ENCODE results near the gene CRABP2. TPM values are rescaled to one million over a fixed set of nuclear protein-coding genes. Genes with fewer than 3 reads are reported as not detected.

The CRABP2 gene
- total and polyA plus RNA-seq, 2 of the 13 experiments (the other 11 are each of a cell fraction or from before 2014, with no cell fraction given) = 0.40 to 0.60 TPM

DNA sequence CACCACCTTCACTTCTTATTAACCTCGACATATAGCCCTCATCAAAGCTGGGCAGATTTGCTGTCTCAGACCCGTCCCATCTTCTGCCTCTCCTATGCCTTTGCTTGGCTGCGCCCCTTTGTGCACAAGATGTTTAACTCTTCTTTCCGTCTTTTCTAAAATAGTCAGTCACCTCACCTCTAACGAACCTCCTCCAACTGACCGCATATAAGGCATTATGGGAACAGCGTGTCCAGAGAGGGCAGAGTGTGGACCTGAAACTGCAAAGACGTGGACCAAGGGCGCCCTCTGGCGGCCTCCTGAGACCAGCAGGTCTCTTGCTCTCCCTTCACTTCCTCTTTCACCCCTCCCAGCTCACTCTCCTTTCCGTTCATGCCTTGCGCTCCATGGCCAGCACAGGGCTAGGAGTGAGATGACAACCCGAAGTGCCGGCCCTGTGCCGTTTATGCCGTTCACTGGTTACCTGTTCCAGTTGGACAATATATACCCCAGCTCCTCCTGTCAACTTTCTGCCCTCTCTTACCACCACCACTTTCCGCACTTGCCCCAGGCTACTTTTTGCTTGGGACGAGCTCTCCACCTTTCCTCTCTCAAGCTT lies 20.4 kb upstream of the CRABP2 start (continued):
- TF ChIP-seq, protein P1, sequence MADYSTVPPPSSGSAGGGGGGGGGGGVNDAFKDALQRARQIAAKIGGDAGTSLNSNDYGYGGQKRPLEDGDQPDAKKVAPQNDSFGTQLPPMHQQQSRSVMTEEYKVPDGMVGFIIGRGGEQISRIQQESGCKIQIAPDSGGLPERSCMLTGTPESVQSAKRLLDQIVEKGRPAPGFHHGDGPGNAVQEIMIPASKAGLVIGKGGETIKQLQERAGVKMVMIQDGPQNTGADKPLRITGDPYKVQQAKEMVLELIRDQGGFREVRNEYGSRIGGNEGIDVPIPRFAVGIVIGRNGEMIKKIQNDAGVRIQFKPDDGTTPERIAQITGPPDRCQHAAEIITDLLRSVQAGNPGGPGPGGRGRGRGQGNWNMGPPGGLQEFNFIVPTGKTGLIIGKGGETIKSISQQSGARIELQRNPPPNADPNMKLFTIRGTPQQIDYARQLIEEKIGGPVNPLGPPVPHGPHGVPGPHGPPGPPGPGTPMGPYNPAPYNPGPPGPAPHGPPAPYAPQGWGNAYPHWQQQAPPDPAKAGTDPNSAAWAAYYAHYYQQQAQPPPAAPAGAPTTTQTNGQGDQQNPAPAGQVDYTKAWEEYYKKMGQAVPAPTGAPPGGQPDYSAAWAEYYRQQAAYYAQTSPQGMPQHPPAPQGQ (CRISPR knock-in tag; IDR thresholded peaks at IDR 0.05; ENCODE audit: borderline replicate concordance) = no peak
- TF ChIP-seq CCAR2 (optimal IDR thresholded peaks at IDR 0.05; ENCODE audit: low read depth, low read length) = no peak
- TF ChIP-seq, protein P2, sequence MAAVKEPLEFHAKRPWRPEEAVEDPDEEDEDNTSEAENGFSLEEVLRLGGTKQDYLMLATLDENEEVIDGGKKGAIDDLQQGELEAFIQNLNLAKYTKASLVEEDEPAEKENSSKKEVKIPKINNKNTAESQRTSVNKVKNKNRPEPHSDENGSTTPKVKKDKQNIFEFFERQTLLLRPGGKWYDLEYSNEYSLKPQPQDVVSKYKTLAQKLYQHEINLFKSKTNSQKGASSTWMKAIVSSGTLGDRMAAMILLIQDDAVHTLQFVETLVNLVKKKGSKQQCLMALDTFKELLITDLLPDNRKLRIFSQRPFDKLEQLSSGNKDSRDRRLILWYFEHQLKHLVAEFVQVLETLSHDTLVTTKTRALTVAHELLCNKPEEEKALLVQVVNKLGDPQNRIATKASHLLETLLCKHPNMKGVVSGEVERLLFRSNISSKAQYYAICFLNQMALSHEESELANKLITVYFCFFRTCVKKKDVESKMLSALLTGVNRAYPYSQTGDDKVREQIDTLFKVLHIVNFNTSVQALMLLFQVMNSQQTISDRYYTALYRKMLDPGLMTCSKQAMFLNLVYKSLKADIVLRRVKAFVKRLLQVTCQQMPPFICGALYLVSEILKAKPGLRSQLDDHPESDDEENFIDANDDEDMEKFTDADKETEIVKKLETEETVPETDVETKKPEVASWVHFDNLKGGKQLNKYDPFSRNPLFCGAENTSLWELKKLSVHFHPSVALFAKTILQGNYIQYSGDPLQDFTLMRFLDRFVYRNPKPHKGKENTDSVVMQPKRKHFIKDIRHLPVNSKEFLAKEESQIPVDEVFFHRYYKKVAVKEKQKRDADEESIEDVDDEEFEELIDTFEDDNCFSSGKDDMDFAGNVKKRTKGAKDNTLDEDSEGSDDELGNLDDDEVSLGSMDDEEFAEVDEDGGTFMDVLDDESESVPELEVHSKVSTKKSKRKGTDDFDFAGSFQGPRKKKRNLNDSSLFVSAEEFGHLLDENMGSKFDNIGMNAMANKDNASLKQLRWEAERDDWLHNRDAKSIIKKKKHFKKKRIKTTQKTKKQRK (IDR thresholded peaks at IDR 0.05; ENCODE audit: low read length) = no peak
- no peak for TF ChIP-seq ZNF691 (CRISPR knock-in tag; IDR thresholded peaks at IDR 0.05; ENCODE audit: borderline replicate concordance, low read depth)
- TF ChIP-seq SRSF4 (IDR thresholded peaks at IDR 0.05; ENCODE audit: low read depth, low read length, poor library complexity, severe bottlenecking) = no peak
- no peak for TF ChIP-seq ZIK1 (CRISPR knock-in tag; IDR thresholded peaks at IDR 0.05; ENCODE audit: borderline replicate concordance, low read depth)
- no peak for TF ChIP-seq CBFB (CRISPR knock-in tag; IDR thresholded peaks at IDR 0.05)
- no peak for TF ChIP-seq ZKSCAN8 (CRISPR knock-in tag; IDR thresholded peaks at IDR 0.05; ENCODE audit: borderline replicate concordance)
- no peak for TF ChIP-seq POLR2G (IDR thresholded peaks at IDR 0.05; ENCODE audit: low read depth, low read length)
- TF ChIP-seq, protein P3, sequence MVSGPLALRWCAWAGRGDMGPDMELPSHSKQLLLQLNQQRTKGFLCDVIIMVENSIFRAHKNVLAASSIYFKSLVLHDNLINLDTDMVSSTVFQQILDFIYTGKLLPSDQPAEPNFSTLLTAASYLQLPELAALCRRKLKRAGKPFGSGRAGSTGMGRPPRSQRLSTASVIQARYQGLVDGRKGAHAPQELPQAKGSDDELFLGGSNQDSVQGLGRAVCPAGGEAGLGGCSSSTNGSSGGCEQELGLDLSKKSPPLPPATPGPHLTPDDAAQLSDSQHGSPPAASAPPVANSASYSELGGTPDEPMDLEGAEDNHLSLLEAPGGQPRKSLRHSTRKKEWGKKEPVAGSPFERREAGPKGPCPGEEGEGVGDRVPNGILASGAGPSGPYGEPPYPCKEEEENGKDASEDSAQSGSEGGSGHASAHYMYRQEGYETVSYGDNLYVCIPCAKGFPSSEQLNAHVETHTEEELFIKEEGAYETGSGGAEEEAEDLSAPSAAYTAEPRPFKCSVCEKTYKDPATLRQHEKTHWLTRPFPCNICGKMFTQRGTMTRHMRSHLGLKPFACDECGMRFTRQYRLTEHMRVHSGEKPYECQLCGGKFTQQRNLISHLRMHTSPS (CRISPR knock-in tag; IDR thresholded peaks at IDR 0.05; ENCODE audit: low read depth) = 0 out of 2 replicates have a peak, but pooled peaks have one; percentile 18
- TF ChIP-seq MEF2D (CRISPR knock-in tag; IDR thresholded peaks at IDR 0.05) = no peak
- TF ChIP-seq CC2D1A (CRISPR knock-in tag; IDR thresholded peaks at IDR 0.05) = no peak
- no peak for TF ChIP-seq SAFB2 (CRISPR knock-in tag; IDR thresholded peaks at IDR 0.05; ENCODE audit: borderline replicate concordance, low read depth)
- TF ChIP-seq, protein P4, sequence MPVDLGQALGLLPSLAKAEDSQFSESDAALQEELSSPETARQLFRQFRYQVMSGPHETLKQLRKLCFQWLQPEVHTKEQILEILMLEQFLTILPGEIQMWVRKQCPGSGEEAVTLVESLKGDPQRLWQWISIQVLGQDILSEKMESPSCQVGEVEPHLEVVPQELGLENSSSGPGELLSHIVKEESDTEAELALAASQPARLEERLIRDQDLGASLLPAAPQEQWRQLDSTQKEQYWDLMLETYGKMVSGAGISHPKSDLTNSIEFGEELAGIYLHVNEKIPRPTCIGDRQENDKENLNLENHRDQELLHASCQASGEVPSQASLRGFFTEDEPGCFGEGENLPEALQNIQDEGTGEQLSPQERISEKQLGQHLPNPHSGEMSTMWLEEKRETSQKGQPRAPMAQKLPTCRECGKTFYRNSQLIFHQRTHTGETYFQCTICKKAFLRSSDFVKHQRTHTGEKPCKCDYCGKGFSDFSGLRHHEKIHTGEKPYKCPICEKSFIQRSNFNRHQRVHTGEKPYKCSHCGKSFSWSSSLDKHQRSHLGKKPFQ (CRISPR knock-in tag; IDR thresholded peaks at IDR 0.05; ENCODE audit: insufficient replicate concordance) = no peak
- TF ChIP-seq DR1 (CRISPR knock-in tag; IDR thresholded peaks at IDR 0.05) = no peak
- TF ChIP-seq ZNF317 (CRISPR knock-in tag; IDR thresholded peaks at IDR 0.05) = no peak
- TF ChIP-seq PRPF4 (IDR thresholded peaks at IDR 0.05; ENCODE audit: low read depth, low read length, poor library complexity, severe bottlenecking) = no peak
- TF ChIP-seq RARA (CRISPR knock-in tag; IDR thresholded peaks at IDR 0.05) = no peak
- TF ChIP-seq ZNF3 (CRISPR knock-in tag; IDR thresholded peaks at IDR 0.05) = no peak
- no peak for TF ChIP-seq RARG (CRISPR knock-in tag; IDR thresholded peaks at IDR 0.05; ENCODE audit: low read depth)
